OCI-LY7 (cell line): Measurements from ENCODE around the gene PAQR6. TPM values are rescaled to one million over a fixed set of nuclear protein-coding genes. Genes with fewer than 3 reads are reported as not detected.
A peak's percentile ranks its signal among the peaks of the same experiment; 100 is the strongest.

Experiments
- BruUV-seq: library from RNA; stranded (reverse); fragments of 400-500 nt; replicated peaks from 2 replicates; lab custom pipeline; 2021; lab: Mats Ljungman, UMichigan
- CTCF ChIA-PET: fragments of 300-600 bp; sonication (Branson Sonifier 250); formaldehyde crosslinking; loops from one replicate; lab custom pipeline; 2022; ENCODE audit warnings: antibody characterized with exemption; ENCODE audit not compliant: unreplicated experiment; lab: Charles Lee
- POLR2A ChIA-PET: fragments of 300-600 bp; sonication (Branson Sonifier 250); formaldehyde crosslinking; loops from one replicate; lab custom pipeline; 2022; ENCODE audit warnings: antibody characterized with exemption; lab: Charles Lee
- DNase-seq: peaks from one replicate; pipeline ENCODE4 v3.0.0-alpha.2; 2015; ENCODE audit warnings: low spot score
- H2AFZ ChIP-seq: fragments of 200-600 bp; sonication (generic), shearing (Covaris generic); 2 replicates; pipeline ENCODE4 v1.6.1; 2014; ENCODE audit warnings: mild to moderate bottlenecking, antibody characterized with exemption, low read length, moderate library complexity
- H3K27ac ChIP-seq: fragments of 200-600 bp; sonication (generic); 2 replicates; pipeline ENCODE4 v1.5.1; 2014; ENCODE audit warnings: mixed run types, low read depth, mild to moderate bottlenecking, moderate library complexity, low read length, inconsistent platforms; ENCODE audit not compliant: poor library complexity, severe bottlenecking
- H3K36me3 ChIP-seq: fragments of 200-600 bp; sonication (generic); 2 replicates; pipeline ENCODE4 v1.6.1; 2014; ENCODE audit warnings: mild to moderate bottlenecking, antibody characterized with exemption, low read length, moderate library complexity, mixed read lengths; ENCODE audit not compliant: insufficient read depth
- H3K4me1 ChIP-seq: fragments of 200-600 bp; sonication (generic); 2 replicates; pipeline ENCODE4 v1.5.1; 2014; ENCODE audit warnings: mild to moderate bottlenecking, low read length; ENCODE audit not compliant: insufficient read depth, poor library complexity, severe bottlenecking
- H3K4me2 ChIP-seq: fragments of 200-600 bp; sonication (generic); 2 replicates; pipeline ENCODE4 v1.6.1; 2014; ENCODE audit warnings: mild to moderate bottlenecking, low read length
- H3K4me3 ChIP-seq: fragments of 200-600 bp; sonication (generic); 2 replicates; pipeline ENCODE4 v1.5.1; 2014; ENCODE audit warnings: mild to moderate bottlenecking, low read depth, low read length; ENCODE audit not compliant: poor library complexity, severe bottlenecking
- H3K79me2 ChIP-seq: fragments of 200-600 bp; sonication (generic); 2 replicates; pipeline ENCODE4 v1.6.1; 2016; ENCODE audit warnings: low read depth, mild to moderate bottlenecking, low read length, moderate library complexity, mixed read lengths; ENCODE audit not compliant: insufficient read depth
- H3K9me2 ChIP-seq: fragments of 200-600 bp; sonication (generic); 2 replicates; pipeline ENCODE4 v1.6.1; 2016; ENCODE audit warnings: mild to moderate bottlenecking, low read length, mixed read lengths; ENCODE audit not compliant: insufficient read depth
- H3K9me3 ChIP-seq: fragments of 200-600 bp; sonication (generic); 2 replicates; pipeline ENCODE4 v1.6.1; 2014; ENCODE audit warnings: mild to moderate bottlenecking, mixed run types, low read length, mixed read lengths
- H4K20me1 ChIP-seq: fragments of 200-600 bp; sonication (generic); 2 replicates; pipeline ENCODE4 v1.6.1; 2014; ENCODE audit warnings: mild to moderate bottlenecking, antibody characterized with exemption, low read length, moderate library complexity, mixed read lengths; ENCODE audit not compliant: insufficient read depth
- CTCF ChIP-seq: fragments of 200-600 bp; sonication (generic); conservative IDR thresholded peaks from 2 replicates; pipeline ENCODE4 v1.5.1; 2014; ENCODE audit warnings: mild to moderate bottlenecking, antibody characterized with exemption, low read length, moderate library complexity, mixed read lengths
- EZH2phosphoT487 ChIP-seq: fragments of 200-600 bp; sonication (generic); IDR thresholded peaks from 2 replicates; pipeline ENCODE4 v1.6.1; 2018; ENCODE audit warnings: low read depth, borderline replicate concordance, mild to moderate bottlenecking, mixed run types, antibody characterized with exemption, low read length, moderate library complexity, mixed read lengths
- intact Hi-C: fragments of 100-400 bp; cut with micrococcal nuclease; formaldehyde crosslinking; loops from one replicate; pipeline ENCODE4 v1.10.0; 2022; ENCODE audit not compliant: unreplicated experiment
- total RNA-seq, 2 experiments: library from RNA; depleted of rRNA in 1 of 2; stranded (reverse); fragments of >200 nt in 1 of 2; shearing (Covaris generic) in 1 of 2; gene quantifications; 2 replicates each; pipeline ENCODE4 v1.2.3, GENCODE V29; 2014 to 2022

The PAQR6 gene
- total RNA-seq, 2 experiments from 2014 or later, result 4.2 to 15.7 TPM

GRCh38 chr1:156279837-156280236 is 32.0 kb upstream of the PAQR6 start:
- no peak overlapping the region for H2AFZ ChIP-seq
- no peak overlapping the region for H3K4me3 ChIP-seq
- H3K79me2 ChIP-seq, result peaks cover 43% of the 10 kb centered on the region
- intact Hi-C loops, result no loop called here
- H3K27ac ChIP-seq, result no peak overlapping the region
- no peaks in the 10 kb centered on the region for H3K9me2 ChIP-seq
- TF ChIP-seq CTCF (no peak), EZH2phosphoT487 (no peak)
- 0 out of 2 replicates have a peak overlapping the region, but pooled peaks have one; percentile 14 for H3K4me2 ChIP-seq
- H3K9me3 ChIP-seq, result no peaks in the 10 kb centered on the region
- no TSS peak for BruUV-seq
- no peak for DNase-seq
- peaks cover 19% of the 10 kb centered on the region; the same call in 1 of the 2 replicates for H4K20me1 ChIP-seq
- H3K36me3 ChIP-seq, result peaks cover 56% of the 10 kb centered on the region
- peaks cover 26% of the 10 kb centered on the region for H3K4me1 ChIP-seq
- ChIA-PET POLR2A (interaction anchor here (0.5 to 0.9 kb wide), 4 partner anchors 18 to 462 kb away, joined by 3 to 4 read pairs (median 3); partner anchors contain the start of gene KHDC4), CTCF (interaction anchor here (0.7 kb wide), 1 partner anchor 17 kb away, joined by 5 read pairs; no protein-coding TSS in a partner anchor)

GRCh38 chr1:156276966-156277381 is 29.1 kb upstream of the PAQR6 start:
- Histone ChIP-seq H4K20me1 (peaks cover 19% of the 10 kb centered on the region; the same call in 1 of the 2 replicates), H3K79me2 (peaks cover 39% of the 10 kb centered on the region), H3K9me3 (no peaks in the 10 kb centered on the region), H2AFZ (no peak overlapping the region), H3K36me3 (peaks cover 85% of the 10 kb centered on the region), H3K4me3 (no peak overlapping the region), H3K27ac (no peak overlapping the region), H3K9me2 (no peaks in the 10 kb centered on the region), H3K4me2 (no peak overlapping the region), H3K4me1 (peaks cover 18% of the 10 kb centered on the region)
- DNase-seq, result no peak
- no TSS peak for BruUV-seq
- intact Hi-C loops, result no loop called here
- no peak for TF ChIP-seq EZH2phosphoT487
- TF ChIP-seq CTCF, result no peak
- ChIA-PET CTCF (no interaction called here), POLR2A (interaction anchor here (0.6 kb wide), 1 partner anchor 402 kb away, joined by 3 read pairs; no protein-coding TSS in a partner anchor)

GRCh38 chr1:156276532-156276931 is 28.7 kb upstream of the PAQR6 start:
- Histone ChIP-seq H2AFZ (no peak overlapping the region), H3K36me3 (peaks cover 88% of the 10 kb centered on the region), H4K20me1 (peaks cover 15% of the 10 kb centered on the region; the same call in 1 of the 2 replicates), H3K4me2 (no peak overlapping the region), H3K4me1 (peaks cover 17% of the 10 kb centered on the region), H3K4me3 (no peak overlapping the region), H3K9me2 (no peaks in the 10 kb centered on the region), H3K9me3 (no peaks in the 10 kb centered on the region), H3K79me2 (peaks cover 34% of the 10 kb centered on the region), H3K27ac (no peak overlapping the region)
- DNase-seq, result no peak
- TF ChIP-seq CTCF (no peak), EZH2phosphoT487 (no peak)
- POLR2A ChIA-PET, result interaction anchor here (0.6 kb wide), 1 partner anchor 402 kb away, joined by 3 read pairs; no protein-coding TSS in a partner anchor
- CTCF ChIA-PET, result no interaction called here
- intact Hi-C loops, result no loop called here
- no TSS peak for BruUV-seq
